ENCODE data around the gene FN1.

DNA sequence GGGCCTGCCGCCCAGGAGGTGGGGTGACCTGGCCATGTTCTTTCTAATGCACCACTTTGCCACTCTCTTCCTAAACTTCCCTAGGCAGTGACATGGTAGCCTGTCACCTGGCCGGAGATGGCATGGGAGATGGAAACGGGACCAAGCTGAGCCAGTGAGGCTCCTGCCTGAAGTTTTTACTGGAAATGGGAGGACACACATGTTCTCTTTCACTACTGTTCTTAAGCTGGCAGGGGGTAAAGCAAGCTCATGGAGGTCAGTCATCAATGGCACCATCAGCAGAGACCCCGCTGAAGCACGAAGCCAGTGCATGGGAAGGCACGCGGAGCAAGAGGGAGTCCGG, 73.3 kb downstream of the FN1 start:
- TF ChIP-seq POLR2A (IDR thresholded peaks at IDR 0.05), result no peak
- TF ChIP-seq, protein P1, sequence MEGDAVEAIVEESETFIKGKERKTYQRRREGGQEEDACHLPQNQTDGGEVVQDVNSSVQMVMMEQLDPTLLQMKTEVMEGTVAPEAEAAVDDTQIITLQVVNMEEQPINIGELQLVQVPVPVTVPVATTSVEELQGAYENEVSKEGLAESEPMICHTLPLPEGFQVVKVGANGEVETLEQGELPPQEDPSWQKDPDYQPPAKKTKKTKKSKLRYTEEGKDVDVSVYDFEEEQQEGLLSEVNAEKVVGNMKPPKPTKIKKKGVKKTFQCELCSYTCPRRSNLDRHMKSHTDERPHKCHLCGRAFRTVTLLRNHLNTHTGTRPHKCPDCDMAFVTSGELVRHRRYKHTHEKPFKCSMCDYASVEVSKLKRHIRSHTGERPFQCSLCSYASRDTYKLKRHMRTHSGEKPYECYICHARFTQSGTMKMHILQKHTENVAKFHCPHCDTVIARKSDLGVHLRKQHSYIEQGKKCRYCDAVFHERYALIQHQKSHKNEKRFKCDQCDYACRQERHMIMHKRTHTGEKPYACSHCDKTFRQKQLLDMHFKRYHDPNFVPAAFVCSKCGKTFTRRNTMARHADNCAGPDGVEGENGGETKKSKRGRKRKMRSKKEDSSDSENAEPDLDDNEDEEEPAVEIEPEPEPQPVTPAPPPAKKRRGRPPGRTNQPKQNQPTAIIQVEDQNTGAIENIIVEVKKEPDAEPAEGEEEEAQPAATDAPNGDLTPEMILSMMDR (IDR thresholded peaks at IDR 0.05), result no peak

All from body of pancreas (tissue), 4 donors.